GM21367 (cell line): ENCODE measurements around the gene GRID1.

Source experiments
- ATAC-seq: cut with Tn5 transposase; IDR thresholded peaks from one replicate; pipeline ENCODE4 v1.9.1; 2021; ENCODE audit not compliant: unreplicated experiment

The GRID1 gene

GRCh38 chr10:86316274-86316835, 50.2 kb downstream of the GRID1 start:
- ATAC-seq = no peak

GRCh38 chr10:86315549-86315942, 51.0 kb downstream of the GRID1 start:
- no peak for ATAC-seq

- ATAC-seq = no peak
These were observed 51.7 kb downstream of the GRID1 start for GRCh38 chr10:86314616-86315548.

- no peak for ATAC-seq
These were observed 53.0 kb downstream of the GRID1 start for GRCh38 chr10:86313621-86314041.

GRCh38 chr10:86312701-86313270, 53.8 kb downstream of the GRID1 start:
- ATAC-seq = no peak

GRCh38 chr10:86311906-86312305, 54.7 kb downstream of the GRID1 start:
- ATAC-seq = no peak

- no peak for ATAC-seq
These were observed 55.4 kb downstream of the GRID1 start for GRCh38 chr10:86311190-86311589.

GRCh38 chr10:86310702-86311101, 55.9 kb downstream of the GRID1 start:
- ATAC-seq = no peak

- no peak for ATAC-seq
These were observed 56.3 kb downstream of the GRID1 start for GRCh38 chr10:86310291-86310690.

- ATAC-seq = no peak
These were observed 58.5 kb downstream of the GRID1 start for GRCh38 chr10:86308056-86308455.

GRCh38 chr10:86306628-86307278, 59.8 kb downstream of the GRID1 start:
- ATAC-seq = no peak

GRCh38 chr10:86305521-86305920, 61.1 kb downstream of the GRID1 start:
- no peak for ATAC-seq

GRCh38 chr10:86304436-86304835, 62.2 kb downstream of the GRID1 start:
- no peak for ATAC-seq

GRCh38 chr10:86303626-86304025, 63.0 kb downstream of the GRID1 start:
- ATAC-seq = no peak

- ATAC-seq = no peak
These were observed 64.6 kb downstream of the GRID1 start for GRCh38 chr10:86301971-86302370.

GRCh38 chr10:86300931-86301830, 65.4 kb downstream of the GRID1 start:
- ATAC-seq = no peak

GRCh38 chr10:86300399-86300925, 66.1 kb downstream of the GRID1 start:
- ATAC-seq = no peak

GRCh38 chr10:86299562-86299961, 67.0 kb downstream of the GRID1 start:
- ATAC-seq = no peak

GRCh38 chr10:86298501-86299001, 68.0 kb downstream of the GRID1 start:
- ATAC-seq = no peak

GRCh38 chr10:86295791-86296190, 70.8 kb downstream of the GRID1 start:
- no peak for ATAC-seq
